ENCODE data around the gene AKAP7.

DNA sequence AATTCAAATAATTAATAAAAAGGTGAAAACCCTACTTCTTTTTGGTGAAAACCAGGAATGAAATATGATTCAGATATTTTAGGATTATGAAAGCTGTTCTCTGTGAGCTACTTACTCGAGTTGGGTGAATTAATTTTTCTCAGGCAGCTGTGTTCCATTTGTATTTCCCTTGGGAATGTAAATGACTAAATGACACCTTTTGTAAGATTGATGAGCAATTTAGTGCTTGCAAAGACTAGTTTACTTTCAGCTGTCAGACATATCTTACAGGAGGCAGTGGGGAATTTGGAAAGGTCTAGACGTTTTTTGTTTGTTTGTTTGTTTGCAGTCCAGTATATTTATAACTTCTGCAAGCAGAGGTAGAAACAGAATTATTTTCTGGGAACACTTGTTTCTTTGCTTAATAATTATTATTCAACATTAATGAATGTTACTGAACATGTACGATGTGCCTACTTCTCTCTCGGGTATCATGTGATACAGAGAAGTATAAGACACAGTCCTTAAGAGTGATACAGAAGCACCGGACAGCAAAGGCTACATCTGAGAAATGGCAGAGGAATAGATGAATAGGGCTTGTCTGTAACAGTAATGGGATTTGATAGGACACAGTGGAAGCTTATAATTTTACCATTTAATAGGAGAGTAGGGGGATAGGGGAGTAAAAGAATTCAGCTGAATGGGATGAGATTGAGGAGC lies 91.3 kb downstream of the AKAP7 start:
- TF ChIP-seq EZH2 (IDR thresholded peaks at IDR 0.05; ENCODE audit: borderline replicate concordance, insufficient read depth, low read depth, low read length, poor library complexity, severe bottlenecking) = no peak
- TF ChIP-seq, protein P1, sequence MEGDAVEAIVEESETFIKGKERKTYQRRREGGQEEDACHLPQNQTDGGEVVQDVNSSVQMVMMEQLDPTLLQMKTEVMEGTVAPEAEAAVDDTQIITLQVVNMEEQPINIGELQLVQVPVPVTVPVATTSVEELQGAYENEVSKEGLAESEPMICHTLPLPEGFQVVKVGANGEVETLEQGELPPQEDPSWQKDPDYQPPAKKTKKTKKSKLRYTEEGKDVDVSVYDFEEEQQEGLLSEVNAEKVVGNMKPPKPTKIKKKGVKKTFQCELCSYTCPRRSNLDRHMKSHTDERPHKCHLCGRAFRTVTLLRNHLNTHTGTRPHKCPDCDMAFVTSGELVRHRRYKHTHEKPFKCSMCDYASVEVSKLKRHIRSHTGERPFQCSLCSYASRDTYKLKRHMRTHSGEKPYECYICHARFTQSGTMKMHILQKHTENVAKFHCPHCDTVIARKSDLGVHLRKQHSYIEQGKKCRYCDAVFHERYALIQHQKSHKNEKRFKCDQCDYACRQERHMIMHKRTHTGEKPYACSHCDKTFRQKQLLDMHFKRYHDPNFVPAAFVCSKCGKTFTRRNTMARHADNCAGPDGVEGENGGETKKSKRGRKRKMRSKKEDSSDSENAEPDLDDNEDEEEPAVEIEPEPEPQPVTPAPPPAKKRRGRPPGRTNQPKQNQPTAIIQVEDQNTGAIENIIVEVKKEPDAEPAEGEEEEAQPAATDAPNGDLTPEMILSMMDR (IDR thresholded peaks at IDR 0.05) = no peak

Data from B cell (primary cell).